HepG2 (cell line): Measurements from ENCODE around the gene ZNF578. TPM values are rescaled to one million over a fixed set of nuclear protein-coding genes. Genes with fewer than 3 reads are reported as not detected.

Experiments used
- ATAC-seq: fragments of 200-7000 bp; cut with Tn5 transposase; 3 replicates; pipeline ENCODE4 v1.9.1; 2020; ENCODE audit warnings: mild to moderate bottlenecking, moderate library complexity
- Bru-seq: library from RNA; stranded (reverse); fragments of 400-500 nt; gene quantifications from one replicate; lab custom pipeline; 2021; lab: Mats Ljungman, UMichigan
- BruChase-seq, 2 experiments: library from RNA; stranded (reverse); fragments of 400-500 nt; gene quantifications; one replicate each; lab custom pipeline; 2021; lab: Mats Ljungman, UMichigan
- BruUV-seq: library from RNA; stranded (reverse); fragments of 400-500 nt; replicated peaks from 2 replicates; lab custom pipeline; 2021; lab: Mats Ljungman, UMichigan
- CTCF ChIA-PET: fragments of 300-600 bp; formaldehyde crosslinking; extraction: SDS; loops from one replicate; lab custom pipeline; 2021; ENCODE audit warnings: low total read pairs, inconsistent platforms, low intra/inter-chr PET ratio; lab: Yijun Ruan, JAX
- POLR2A ChIA-PET: fragments of 350-600 bp; sonication (Branson Sonifier 250); formaldehyde crosslinking; loops from one replicate; lab custom pipeline; 2020; ENCODE audit warnings: antibody characterized with exemption, inconsistent platforms; lab: Yijun Ruan, JAX
- DNase-seq: peaks from one replicate; pipeline ENCODE4 v3.0.0-alpha.2; 2015; ENCODE audit warnings: low spot score
- FAIRE-seq: peaks from 3 replicates; lab custom pipeline; 2011; peaks lifted over from hg19 to GRCh38; lab: Jason Lieb, UNC
- H2AFZ ChIP-seq: one replicate; pipeline ENCODE4 v1.6.1; 2011; ENCODE audit warnings: low read length, inconsistent platforms
- H3K27ac ChIP-seq: fragments of 300-600 bp; 3 replicates; pipeline ENCODE4 v1.8.0; 2011; ENCODE audit warnings: mixed run types, mild to moderate bottlenecking, mixed read lengths, low read length, inconsistent platforms; ENCODE audit not compliant: insufficient read depth; ENCODE audit errors: extremely low read length
- H3K27me3 ChIP-seq, 2 experiments: fragments of 200-600 bp in 1 of 2; 2 replicates in 1 of 2; 3 replicates in 1 of 2; pipeline versions ENCODE4 v1.6.0 to v1.8.0; 2011; ENCODE audit warnings: low read length in 2 of 2, mild to moderate bottlenecking in 2 of 2, moderate library complexity in 2 of 2, inconsistent platforms in 1 of 2; ENCODE audit not compliant: insufficient read depth in 2 of 2, control insufficient read depth in 1 of 2
- H3K36me3 ChIP-seq, 2 experiments: fragments of 200-600 bp in 1 of 2; replicated peaks in 1 of 2; 2 replicates in 1 of 2; 3 replicates in 1 of 2; pipeline versions ENCODE4 v1.5.1 to v1.8.0; 2011; ENCODE audit warnings: low read length in 2 of 2, inconsistent platforms in 1 of 2; ENCODE audit not compliant: insufficient read depth in 2 of 2, control insufficient read depth in 1 of 2
- H3K4me1 ChIP-seq: 2 replicates; pipeline ENCODE4 v1.5.1; 2012; ENCODE audit warnings: low read length, inconsistent platforms; ENCODE audit not compliant: insufficient read depth
- H3K4me2 ChIP-seq: 2 replicates; pipeline ENCODE4 v1.6.0; 2011; ENCODE audit warnings: low read depth, low read length, inconsistent platforms
- H3K4me3 ChIP-seq, 3 experiments: fragments of 200-600 bp in 1 of 3; sonication (generic), shearing (Covaris generic) in 1 of 3; replicated peaks in 1 of 3; 2 replicates each; pipeline ENCODE4 v1.5.1; 2011 to 2016; ENCODE audit warnings: low read length in 3 of 3, inconsistent platforms in 2 of 3, low read depth in 2 of 3, mild to moderate bottlenecking in 2 of 3, control low read depth in 1 of 3, mixed read lengths in 1 of 3; ENCODE audit not compliant: insufficient read depth in 1 of 3
- H3K79me2 ChIP-seq: one replicate; pipeline ENCODE4 v1.6.1; 2011; ENCODE audit warnings: low read length, inconsistent platforms; ENCODE audit not compliant: insufficient read depth
- H3K9ac ChIP-seq: 2 replicates; pipeline ENCODE4 v1.6.0; 2011; ENCODE audit warnings: mild to moderate bottlenecking, low read depth, low read length, inconsistent platforms; ENCODE audit not compliant: insufficient read depth
- H3K9me3 ChIP-seq: 2 replicates; pipeline ENCODE4 v1.5.1; 2012; ENCODE audit warnings: mild to moderate bottlenecking, low read length
- H4K20me1 ChIP-seq: 2 replicates; pipeline ENCODE4 v1.6.0; 2011; ENCODE audit warnings: inconsistent platforms, mild to moderate bottlenecking, low read length, moderate library complexity; ENCODE audit not compliant: insufficient read depth
- CBX1 ChIP-seq: IDR thresholded peaks from one replicate; pipeline ENCODE4 v1.6.1; 2016; ENCODE audit warnings: antibody characterized with exemption, low read depth
- FOXK2 ChIP-seq: fragments of 450-650 bp; IDR thresholded peaks from 2 replicates; pipeline ENCODE4 v1.6.1; 2016
- MLXIP ChIP-seq: sonication (generic); formaldehyde crosslinking; IDR thresholded peaks from 2 replicates; pipeline ENCODE4 v1.9.0; 2021; ENCODE audit warnings: missing genetic modification reagents, borderline replicate concordance
- MYC ChIP-seq: sonication (generic); formaldehyde crosslinking; IDR thresholded peaks from 2 replicates; pipeline ENCODE4 v1.9.0; 2021; ENCODE audit warnings: missing genetic modification reagents, borderline replicate concordance
- MYPOP ChIP-seq: sonication (generic); formaldehyde crosslinking; IDR thresholded peaks from 2 replicates; pipeline ENCODE4 v1.8.1; 2023; ENCODE audit warnings: mild to moderate bottlenecking, moderate library complexity, missing genetic modification reagents
- PTBP1 ChIP-seq: fragments of 200-400 bp; formaldehyde crosslinking; IDR thresholded peaks from 2 replicates; pipeline ENCODE4 v1.6.1; 2018; ENCODE audit warnings: low read length, low read depth; ENCODE audit not compliant: poor library complexity, severe bottlenecking
- RAD51 ChIP-seq: fragments of 450-650 bp; IDR thresholded peaks from 2 replicates; pipeline ENCODE4 v1.6.1; 2016; ENCODE audit warnings: borderline replicate concordance
- ZNF17 ChIP-seq: sonication (generic); formaldehyde crosslinking; IDR thresholded peaks from 2 replicates; pipeline ENCODE4 v1.5.0; 2020; ENCODE audit warnings: mild to moderate bottlenecking, missing genetic modification reagents
- ZSCAN29 ChIP-seq: sonication (generic); formaldehyde crosslinking; conservative IDR thresholded peaks from 2 replicates; pipeline ENCODE4 v1.4.0; 2020; ENCODE audit warnings: mild to moderate bottlenecking, missing genetic modification reagents
- WGBS: methylation state at CpG from one replicate; pipeline ENCODE4 v1.1.6; 2017; ENCODE audit warnings: low lambda C conversion rate; 5-methylcytosine and 5-hydroxymethylcytosine counted together
- in situ Hi-C: cut with HindIII; loops from 2 replicates; pipeline ENCODE4 v1.10.0; 2017; ENCODE audit warnings: low pct_unique_long_range_greater_than_20kb; ENCODE audit not compliant: extremely low pct_ligation_motif_present
- intact Hi-C: fragments of 100-400 bp; cut with micrococcal nuclease; formaldehyde crosslinking; loops from one replicate; pipeline ENCODE4 v1.10.0; 2022; ENCODE audit not compliant: unreplicated experiment
- long read RNA-seq, 2 experiments: library from RNA in 1 of 2; library from polyadenylated mRNA in 1 of 2; stranded (forward) in 1 of 2; unstranded in 1 of 2; transcript quantifications; one replicate each; pipeline ENCODE4 v2.0.0, GENCODE V29; 2019 to 2022
- polyA minus RNA-seq, 3 experiments: library from RNA; depleted of rRNA, polyadenylated mRNA; stranded (reverse); fragments of >200 nt; gene quantifications; 2 replicates each; pipeline ENCODE4 v1.2.3, GENCODE V29; 2011; ENCODE audit warnings: low replicate concordance in 1 of 3
- polyA plus RNA-seq, 8 experiments: library from polyadenylated mRNA; depleted of rRNA in 3 of 8; stranded (reverse) in 7 of 8; unstranded in 1 of 8; fragments of >200 nt; fragmentation: Illumina TruSeq in 4 of 8; extraction: Trizol in 4 of 8; gene quantifications; 2 replicates each; pipeline versions ENCODE4 v1.2.1 to v1.2.3, GENCODE V29; 2011 to 2016; ENCODE audit warnings: low read depth in 4 of 8, missing spikeins in 1 of 8, mixed read lengths in 1 of 8; ENCODE audit not compliant: insufficient read depth in 1 of 8
- total RNA-seq, 5 experiments: library from RNA; depleted of rRNA; stranded (reverse); fragments of >200 nt; fragmentation: Illumina TruSeq; extraction: Trizol; gene quantifications; 2 replicates each; pipeline ENCODE4 v1.2.3, GENCODE V29; 2016; ENCODE audit warnings: low read depth in 1 of 5

ZNF578 gene
- total RNA-seq (2016; rRNA removed; fragmentation: Illumina TruSeq; extraction: Trizol), result not detected in 2 replicates
- not detected in 2 replicates for total RNA-seq (2016; cell fraction: cytosol; rRNA removed; fragmentation: Illumina TruSeq; extraction: Trizol; ENCODE audit: low read depth)
- total RNA-seq (2016; cell fraction: insoluble cytoplasmic fraction; rRNA removed; fragmentation: Illumina TruSeq; extraction: Trizol), result not detected in 2 replicates
- total RNA-seq (2016; cell fraction: membrane; rRNA removed; fragmentation: Illumina TruSeq; extraction: Trizol), result not detected in 2 replicates
- total RNA-seq (2016; cell fraction: nucleus; rRNA removed; fragmentation: Illumina TruSeq; extraction: Trizol), result not detected in 2 replicates
- not detected in 2 replicates for polyA plus RNA-seq (2011; rRNA removed)
- not detected in 2 replicates for polyA plus RNA-seq (2011; cell fraction: cytosol; rRNA removed)
- polyA plus RNA-seq (2011; cell fraction: nucleus; rRNA removed), result not detected in 2 replicates
- polyA plus RNA-seq (2012), result not detected in 2 replicates
- polyA plus RNA-seq (2016; cell fraction: cytosol; fragmentation: Illumina TruSeq; extraction: Trizol; ENCODE audit: low read depth), result not detected in 2 replicates
- polyA plus RNA-seq (2016; cell fraction: insoluble cytoplasmic fraction; fragmentation: Illumina TruSeq; extraction: Trizol; ENCODE audit: low read depth), result not detected in 2 replicates
- not detected in 2 replicates for polyA plus RNA-seq (2016; cell fraction: membrane; fragmentation: Illumina TruSeq; extraction: Trizol; ENCODE audit: low read depth)
- not detected in 2 replicates for polyA plus RNA-seq (2016; cell fraction: nucleus; fragmentation: Illumina TruSeq; extraction: Trizol; ENCODE audit: insufficient read depth, low read depth)
- not detected in 2 replicates for polyA minus RNA-seq (2011; rRNA and poly(A)+ RNA removed; ENCODE audit: low replicate concordance)
- not detected in 2 replicates for polyA minus RNA-seq (2011; cell fraction: cytosol; rRNA and poly(A)+ RNA removed)
- polyA minus RNA-seq (2011; cell fraction: nucleus; rRNA and poly(A)+ RNA removed), result not detected in 2 replicates
- Bru-seq, nascent RNA, result percentile 1 among the genes with signal in this experiment
- BruChase-seq, experiment 1, labeled RNA remaining after a 6-hour chase, result not detected
- BruChase-seq, experiment 2, labeled RNA remaining after a 2-hour chase, result not detected
- long read RNA-seq, experiment 1, result 0 reads
- long read RNA-seq, experiment 2, result 0 reads

- ATAC-seq, result no peak
- H3K4me3 ChIP-seq, result no peak within 1 kb of the TSS
- 51% methylated on average over 41 of the region's 48 CpGs for whole genome bisulfite sequencing
Observed at GRCh38 chr19:52453324-52454094, at the start of gene ZNF578. Gene ZNF578, plus strand, starts transcription at chr19:52453553. Its CDS starts 48,293 bp downstream, at chr19:52501846.

More at GRCh38 chr19:52453324-52454094, at the start of gene ZNF578:
- Histone ChIP-seq H3K9ac (no peak within 1 kb of the TSS), H3K79me2 (no peaks in the 10 kb centered on the region)
- POLR2A ChIA-PET, result no interaction called here
- TF ChIP-seq MLXIP (CRISPR knock-in tag), result no peak
- no peak for TF ChIP-seq PTBP1
- no peak for TF ChIP-seq ZSCAN29
- no peak for TF ChIP-seq CBX1
- TF ChIP-seq ZNF17 (CRISPR knock-in tag), result no peak
- TF ChIP-seq MYC (CRISPR knock-in tag), result no peak
- no peak for TF ChIP-seq FOXK2
- no peak for TF ChIP-seq RAD51
- TF ChIP-seq MYPOP, result no peak
- TF ChIP-seq, all 625 proteins: peak for 0
- DNase-seq, result no peak
- Histone ChIP-seq H3K36me3 (no peaks in the 10 kb centered on the region), H3K27me3 (no peaks in the 10 kb centered on the region), H4K20me1 (no peaks in the 10 kb centered on the region), H3K4me2 (no peak within 1 kb of the TSS), H3K4me1 (no peaks in the 10 kb centered on the region), H3K27ac (no peak within 1 kb of the TSS), H3K9me3 (peaks cover 98% of the 10 kb centered on the region), H2AFZ (no peak within 1 kb of the TSS)
- in situ Hi-C loops, result no loop called here
- intact Hi-C loops, result no loop called here
- FAIRE-seq, result no peak
- BruUV-seq, result no TSS peak
- CTCF ChIA-PET, result no interaction called here
